Lung (tissue), 12 donors: Measurements from ENCODE around the gene HBEGF. TPM values are rescaled to one million over a fixed set of nuclear protein-coding genes. Genes with fewer than 3 reads are reported as not detected.

Experiments
- ATAC-seq: fragments of 200-7000 bp; cut with Tn5 transposase; one replicate; pipeline ENCODE4 v1.9.1; 2020; ENCODE audit warnings: moderate number of reproducible peaks; ENCODE audit not compliant: insufficient read depth, low FRiP score
- DNase-seq, 3 donors: peaks; one replicate each; pipeline ENCODE4 v3.0.0-alpha.2; 2013 to 2017
- H3K27ac ChIP-seq, 2 donors: one replicate each; pipeline ENCODE4 v1.5.1; 2013; ENCODE audit warnings: mild to moderate bottlenecking in 2 of 2, moderate library complexity in 2 of 2, control low read depth in 1 of 2, inconsistent platforms in 1 of 2, low read depth in 1 of 2, low read length in 1 of 2
- H3K27me3 ChIP-seq, 3 donors: one replicate each; pipeline ENCODE4 v1.5.1; 2013; ENCODE audit warnings: low read length in 2 of 3; ENCODE audit not compliant: control insufficient read depth in 3 of 3, insufficient read depth in 3 of 3
- H3K36me3 ChIP-seq, 4 donors: one replicate each; pipeline ENCODE4 v1.5.1; 2013; ENCODE audit warnings: low read length in 4 of 4, mild to moderate bottlenecking in 1 of 4, moderate library complexity in 1 of 4; ENCODE audit not compliant: control insufficient read depth in 4 of 4, insufficient read depth in 4 of 4
- H3K4me1 ChIP-seq, 5 donors: one replicate each; pipeline ENCODE4 v1.5.1; 2013; ENCODE audit warnings: low read length in 5 of 5, mild to moderate bottlenecking in 2 of 5, moderate library complexity in 1 of 5; ENCODE audit not compliant: control insufficient read depth in 5 of 5, insufficient read depth in 5 of 5
- H3K4me3 ChIP-seq: one replicate; pipeline ENCODE4 v1.5.1; 2013; ENCODE audit warnings: mild to moderate bottlenecking, control low read depth, moderate library complexity
- H3K9ac ChIP-seq, 2 donors: one replicate each; pipeline ENCODE4 v1.5.1; 2013; ENCODE audit warnings: low read length in 2 of 2, control low read depth in 1 of 2; ENCODE audit not compliant: insufficient read depth in 1 of 2
- H3K9me3 ChIP-seq, 4 donors: one replicate each; pipeline ENCODE4 v1.5.1; 2013; ENCODE audit warnings: low read length in 3 of 4, mild to moderate bottlenecking in 1 of 4, moderate library complexity in 1 of 4; ENCODE audit not compliant: control insufficient read depth in 4 of 4, insufficient read depth in 3 of 4
- CTCF ChIP-seq: IDR thresholded peaks from 2 replicates; pipeline ENCODE4 v1.5.1; 2012; ENCODE audit warnings: mild to moderate bottlenecking; ENCODE audit errors: control extremely low read depth, extremely low read depth
- WGBS, 2 donors: extraction: QIAGEN DNeasy Blood & Tissue Kit; methylation state at CpG; one replicate each; pipeline ENCODE4 v1.1.7; 2013; 5-methylcytosine and 5-hydroxymethylcytosine counted together
- polyA plus RNA-seq, 2 donors: library from polyadenylated mRNA; stranded (reverse); fragments of 200-250 nt; gene quantifications; one replicate each; pipeline ENCODE4 v1.2.1, GENCODE V29; 2013
- total RNA-seq, 2 donors: library from RNA; depleted of rRNA in 1 of 2; stranded (reverse); fragments of >200 nt in 1 of 2; gene quantifications; one replicate each; pipeline ENCODE4 v1.2.1, GENCODE V29; 2014 to 2021
- donor health status: control.
- donor health status: control.
- donor health status: Bipolar disorder and iron deficiency.
- donor health status: healthy.
- donor health status: DM: yes; HTN: yes; CAD: no.

Gene HBEGF
- total and polyA plus RNA-seq, 4 donors, result 13.0 to 27.1 (median 18.4) TPM

- TF ChIP-seq CTCF, result no peak
- no peak for ATAC-seq
Observed at GRCh38 chr5:140284013-140284412, 62.4 kb downstream of the HBEGF start.

More at GRCh38 chr5:140284013-140284412, 62.4 kb downstream of the HBEGF start:
- Histone ChIP-seq H3K27ac (no peak overlapping the region), H3K4me3 (no peak overlapping the region), H3K36me3 (peaks cover 0 to 5% (median 0%) of the 10 kb centered on the region in 4 donors), H3K9ac (no peak overlapping the region), H3K4me1 (peaks cover 0 to 11% (median 0%) of the 10 kb centered on the region in 5 donors), H3K27me3 (no peaks in the 10 kb centered on the region), H3K9me3 (no peaks in the 10 kb centered on the region)
- 86 to 90% methylated on average over 3 of the region's 3 CpGs for WGBS, 2 donors
- no peak for DNase-seq

Other genes starting within 250 kb of the HBEGF start
- 10 to 100 TPM; 18.6 to 22.1 TPM for gene PURA, start 232.5 kb downstream of the HBEGF start, total RNA-seq
- 1 to 10 TPM; 3.5 to 4.5 TPM for gene PURA, start 232.5 kb downstream of the HBEGF start, polyA plus RNA-seq
- 10 to 100 TPM in 1 of 2 donors, 1 to 10 TPM in 1; 9.6 to 11.1 TPM for gene IGIP, start 220.7 kb downstream of the HBEGF start, total RNA-seq
- gene IGIP, start 220.7 kb downstream of the HBEGF start, polyA plus RNA-seq, result 1 to 10 TPM; 2.8 to 5.4 TPM
- gene CYSTM1, start 171.4 kb downstream of the HBEGF start, total RNA-seq, result 100 to 1,000 TPM in 1 of 2 donors, 10 to 100 TPM in 1; 37.1 to 101 TPM
- gene CYSTM1, start 171.4 kb downstream of the HBEGF start, polyA plus RNA-seq, result 100 to 1,000 TPM; 114 to 274 TPM
- 10 to 100 TPM; 42.0 to 45.3 TPM for gene PFDN1, start 43.5 kb downstream of the HBEGF start, total RNA-seq
- 100 to 1,000 TPM in 1 of 2 donors, 10 to 100 TPM in 1; 57.9 to 108 TPM for gene PFDN1, start 43.5 kb downstream of the HBEGF start, polyA plus RNA-seq
- gene SLC4A9, start 13.6 kb upstream of the HBEGF start, total RNA-seq, result under 1 TPM; 0.11 to 0.18 TPM
- under 1 TPM; 0.05 to 0.06 TPM for gene SLC4A9, start 13.6 kb upstream of the HBEGF start, polyA plus RNA-seq
- gene ANKHD1, start 55.2 kb upstream of the HBEGF start, total RNA-seq, result 100 to 1,000 TPM; 123 to 200 TPM
- 10 to 100 TPM; 53.0 to 58.6 TPM for gene ANKHD1, start 55.2 kb upstream of the HBEGF start, polyA plus RNA-seq
- 10 to 100 TPM in 1 of 2 donors, 1 to 10 TPM in 1; 5.2 to 13.3 TPM for gene EIF4EBP3, start 201.1 kb upstream of the HBEGF start, total RNA-seq
- gene EIF4EBP3, start 201.1 kb upstream of the HBEGF start, polyA plus RNA-seq, result 10 to 100 TPM; 27.6 to 69.5 TPM
- 10 to 100 TPM; 14.0 to 36.0 TPM for gene SRA1, start 210.9 kb upstream of the HBEGF start, total RNA-seq
- 10 to 100 TPM; 37.7 to 45.5 TPM for gene SRA1, start 210.9 kb upstream of the HBEGF start, polyA plus RNA-seq
- gene APBB3, start 218.0 kb upstream of the HBEGF start, total RNA-seq, result 10 to 100 TPM; 31.6 to 36.1 TPM
- gene APBB3, start 218.0 kb upstream of the HBEGF start, polyA plus RNA-seq, result 10 to 100 TPM; 24.7 to 25.5 TPM
- 10 to 100 TPM; 10.7 to 94.4 TPM for gene SLC35A4, start 218.2 kb upstream of the HBEGF start, total RNA-seq
- 10 to 100 TPM; 41.0 to 91.5 TPM for gene SLC35A4, start 218.2 kb upstream of the HBEGF start, polyA plus RNA-seq